ENCODE measurements around the gene DAB2IP.

GRCh38 chr9:121673576-121673975, 22.1 kb downstream of the DAB2IP start:
- no peak for TF ChIP-seq CTCF (conservative IDR thresholded peaks at IDR 0.05)
- TF ChIP-seq EZH2 (IDR thresholded peaks at IDR 0.05; ENCODE audit: low read depth) = no peak

Data from PC-9 (cell line).